ENCODE results near the gene RFXANK.

Gene RFXANK

GRCh38 chr19:19152668-19153384, 39.2 kb upstream of the RFXANK start (continued):
- TF ChIP-seq POU6F1 (CRISPR knock-in tag; IDR thresholded peaks at IDR 0.05; ENCODE audit: borderline replicate concordance, low read depth) (no peak), PPARA (CRISPR knock-in tag; IDR thresholded peaks at IDR 0.05; ENCODE audit: borderline replicate concordance) (no peak), BACH2 (CRISPR knock-in tag; IDR thresholded peaks at IDR 0.05; ENCODE audit: borderline replicate concordance) (no peak), ZNF565 (CRISPR knock-in tag; conservative IDR thresholded peaks at IDR 0.05; ENCODE audit: low read depth) (no peak), ZNF70 (CRISPR knock-in tag; IDR thresholded peaks at IDR 0.05) (no peak), ZFP30 (CRISPR knock-in tag; IDR thresholded peaks at IDR 0.05) (no peak), ESRRG (CRISPR knock-in tag; IDR thresholded peaks at IDR 0.05) (no peak)

GRCh38 chr19:19154768-19155494, 37.1 kb upstream of the RFXANK start:
- TF ChIP-seq ZFP3 (CRISPR knock-in tag; IDR thresholded peaks at IDR 0.05): peak; percentile 99
- no peak for TF ChIP-seq GLIS3 (CRISPR knock-in tag; IDR thresholded peaks at IDR 0.05)
- no peak for ATAC-seq

- ATAC-seq: no peak
- TF ChIP-seq TSHZ2 (CRISPR knock-in tag; IDR thresholded peaks at IDR 0.05) (no peak), POU6F1 (CRISPR knock-in tag; IDR thresholded peaks at IDR 0.05; ENCODE audit: borderline replicate concordance, low read depth) (no peak), PPARA (CRISPR knock-in tag; IDR thresholded peaks at IDR 0.05; ENCODE audit: borderline replicate concordance) (no peak), ESRRG (CRISPR knock-in tag; IDR thresholded peaks at IDR 0.05) (no peak), RARB (CRISPR knock-in tag; IDR thresholded peaks at IDR 0.05) (no peak), ZC3H10 (CRISPR knock-in tag; IDR thresholded peaks at IDR 0.05) (no peak), TOX (CRISPR knock-in tag; IDR thresholded peaks at IDR 0.05; ENCODE audit: borderline replicate concordance) (no peak), SNAI2 (CRISPR knock-in tag; IDR thresholded peaks at IDR 0.05) (no peak), ZNF565 (CRISPR knock-in tag; conservative IDR thresholded peaks at IDR 0.05; ENCODE audit: low read depth) (no peak), ZFP3 (CRISPR knock-in tag; IDR thresholded peaks at IDR 0.05) (no peak), GLIS3 (CRISPR knock-in tag; IDR thresholded peaks at IDR 0.05) (no peak)
These were observed 36.4 kb upstream of the RFXANK start for GRCh38 chr19:19155495-19156219.

- TF ChIP-seq POU6F1 (CRISPR knock-in tag; IDR thresholded peaks at IDR 0.05; ENCODE audit: borderline replicate concordance, low read depth) (no peak), PATZ1 (CRISPR knock-in tag; IDR thresholded peaks at IDR 0.05; ENCODE audit: borderline replicate concordance) (no peak), ZNF565 (CRISPR knock-in tag; conservative IDR thresholded peaks at IDR 0.05; ENCODE audit: low read depth) (no peak), ZFP3 (CRISPR knock-in tag; IDR thresholded peaks at IDR 0.05) (no peak), ARNTL (CRISPR knock-in tag; IDR thresholded peaks at IDR 0.05; ENCODE audit: borderline replicate concordance, low read depth) (no peak), CREB5 (CRISPR knock-in tag; IDR thresholded peaks at IDR 0.05; ENCODE audit: low read depth) (no peak), ZNF8 (CRISPR knock-in tag; IDR thresholded peaks at IDR 0.05) (no peak), RARB (CRISPR knock-in tag; IDR thresholded peaks at IDR 0.05) (no peak), OSR1 (CRISPR knock-in tag; IDR thresholded peaks at IDR 0.05) (no peak)
These were observed 34.2 kb upstream of the RFXANK start for GRCh38 chr19:19157808-19158207.

More at GRCh38 chr19:19157808-19158207, 34.2 kb upstream of the RFXANK start:
- ATAC-seq: no peak

Measured in SK-N-SH treated with all-trans-retinoic acid at 6 μM for 48 hours (cell line).